BE2C (cell line): ENCODE results near the gene ANK3.

ENCODE experiments used
- DNase-seq: peaks from one replicate; pipeline ENCODE4 v3.0.0-alpha.2; 2020
- H3K27me3 ChIP-seq: fragments of 250-450 bp; sonication (Bioruptor Pico); 2 replicates; pipeline ENCODE4 v1.5.1; 2020; ENCODE audit warnings: mild to moderate bottlenecking
- H3K36me3 ChIP-seq: fragments of 250-450 bp; sonication (Bioruptor Pico); 2 replicates; pipeline ENCODE4 v1.5.1; 2020; ENCODE audit warnings: mild to moderate bottlenecking
- H3K4me1 ChIP-seq: fragments of 250-450 bp; sonication (Bioruptor Pico); 2 replicates; pipeline ENCODE4 v1.5.1; 2020
- H3K4me3 ChIP-seq: 2 replicates; pipeline ENCODE4 v1.5.1; 2011; ENCODE audit warnings: low read depth, low read length
- H3K9me3 ChIP-seq: fragments of 250-450 bp; sonication (Bioruptor Pico); 2 replicates; pipeline ENCODE4 v1.5.1; 2020
- CTCF ChIP-seq: IDR thresholded peaks from 2 replicates; pipeline ENCODE4 v1.5.1; 2012; ENCODE audit warnings: mild to moderate bottlenecking, low read depth, low read length

Gene ANK3

DNA sequence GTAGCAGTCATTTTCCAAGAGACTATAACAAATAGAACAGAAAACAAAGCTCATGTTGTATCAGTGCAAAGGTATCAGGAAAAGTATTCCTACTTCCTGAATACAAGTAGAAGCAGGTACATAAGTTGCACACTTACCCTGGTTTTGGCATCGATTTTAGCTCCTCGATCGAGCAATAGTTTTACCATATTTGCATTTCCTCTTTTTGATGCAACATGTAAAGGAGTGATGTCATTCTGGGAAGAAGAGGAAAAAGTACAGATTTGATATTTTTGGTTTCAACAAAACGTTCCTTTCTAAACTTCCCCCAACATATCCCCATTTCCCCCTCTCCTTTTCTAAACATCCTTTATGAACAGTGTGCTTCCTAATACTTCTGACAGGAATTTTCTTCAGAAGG is 155.1 kb downstream of the ANK3 start:
- Histone ChIP-seq H3K4me3 (no peak overlapping the region), H3K9me3 (no peaks in the 10 kb centered on the region), H3K4me1 (no peaks in the 10 kb centered on the region), H3K27me3 (no peaks in the 10 kb centered on the region), H3K36me3 (no peaks in the 10 kb centered on the region)
- TF ChIP-seq CTCF: no peak
- DNase-seq: no peak

GRCh38 chr10:60230892-60231291 is 158.8 kb downstream of the ANK3 start:
- Histone ChIP-seq H3K27me3 (no peaks in the 10 kb centered on the region), H3K4me1 (no peaks in the 10 kb centered on the region), H3K36me3 (no peaks in the 10 kb centered on the region), H3K4me3 (no peak overlapping the region), H3K9me3 (no peaks in the 10 kb centered on the region)
- DNase-seq: no peak
- no peak for TF ChIP-seq CTCF

DNA sequence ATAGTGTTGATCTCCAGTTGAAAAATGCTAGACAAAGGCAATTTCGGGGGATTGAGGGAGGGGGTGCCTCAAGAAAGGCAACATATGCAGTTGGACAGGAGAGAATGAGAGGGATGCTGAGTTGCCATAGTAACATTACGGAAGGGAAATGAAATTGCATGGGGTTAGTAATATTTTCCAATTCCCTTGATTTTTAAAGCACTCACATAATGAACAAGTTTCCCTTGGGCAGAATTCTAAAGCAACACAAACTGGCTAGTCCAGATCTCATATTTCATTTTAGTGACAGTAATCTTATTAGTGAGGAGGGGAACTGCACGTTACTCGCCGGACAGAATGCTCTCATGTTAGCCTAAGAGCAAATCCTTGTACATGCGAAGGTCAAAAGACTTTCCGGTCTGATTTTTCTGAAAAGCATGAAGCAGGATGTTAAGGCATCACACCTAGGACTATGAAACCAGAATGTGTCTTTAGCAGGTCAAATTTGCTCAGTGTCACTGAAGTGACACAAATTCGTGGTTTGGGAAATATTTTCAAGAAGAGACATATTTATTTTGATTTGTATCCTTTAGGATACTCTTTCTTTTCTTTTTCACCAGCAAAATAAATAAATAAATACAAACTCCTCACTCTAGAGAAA is 165.5 kb downstream of the ANK3 start:
- Histone ChIP-seq H3K27me3 (no peaks in the 10 kb centered on the region), H3K9me3 (no peaks in the 10 kb centered on the region), H3K4me3 (peak overlapping the region; percentile 33), H3K36me3 (no peaks in the 10 kb centered on the region), H3K4me1 (peaks cover 5% of the 10 kb centered on the region; the same call in 1 of the 2 replicates)
- no peak for TF ChIP-seq CTCF
- peak; percentile 33 for DNase-seq

DNA sequence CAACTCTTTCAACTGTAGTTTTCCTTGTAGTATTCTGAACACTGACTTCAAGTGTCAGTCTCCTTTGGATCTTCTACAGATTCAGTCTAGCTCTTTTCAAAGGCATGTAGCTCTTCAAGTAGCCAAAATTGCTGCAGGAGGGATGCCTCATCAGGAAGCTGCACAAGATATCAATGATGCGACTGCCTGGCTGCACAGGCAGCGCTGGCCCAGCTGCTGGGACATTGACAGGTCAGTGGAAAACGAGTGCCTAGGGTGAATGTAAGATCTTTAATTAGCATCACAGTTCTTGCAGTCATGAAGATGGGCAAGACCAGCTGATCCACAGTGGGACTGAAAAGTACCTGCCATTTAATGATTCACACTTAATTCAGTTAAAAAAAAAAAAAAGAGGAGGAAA is 167.6 kb downstream of the ANK3 start:
- no peak for DNase-seq
- TF ChIP-seq CTCF: no peak
- Histone ChIP-seq H3K9me3 (no peaks in the 10 kb centered on the region), H3K4me1 (peaks cover 5% of the 10 kb centered on the region; the same call in 1 of the 2 replicates), H3K4me3 (no peak overlapping the region), H3K36me3 (no peaks in the 10 kb centered on the region), H3K27me3 (no peaks in the 10 kb centered on the region)

DNA sequence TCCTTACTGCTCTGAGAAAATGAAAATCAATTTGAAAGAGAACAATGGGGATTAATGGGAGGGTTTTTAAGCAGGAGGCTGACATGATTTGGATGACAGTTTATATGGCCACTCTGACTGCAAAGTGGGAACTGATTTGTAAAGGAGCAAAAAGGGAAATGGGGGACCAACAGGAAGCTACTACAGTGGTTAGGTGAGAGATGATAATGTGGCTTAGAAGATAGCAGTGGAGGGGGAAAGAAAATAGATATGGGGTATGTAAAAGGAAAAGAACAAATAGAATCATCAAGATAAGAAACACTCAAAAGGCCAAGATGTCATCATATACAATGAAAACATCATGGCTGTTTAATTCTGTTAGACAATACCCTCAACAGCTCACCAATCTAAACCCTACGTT is 177.5 kb downstream of the ANK3 start:
- H3K4me1 ChIP-seq: no peaks in the 10 kb centered on the region
- no peaks in the 10 kb centered on the region for H3K36me3 ChIP-seq
- no peak for DNase-seq
- H3K27me3 ChIP-seq: no peaks in the 10 kb centered on the region
- no peak overlapping the region for H3K4me3 ChIP-seq
- H3K9me3 ChIP-seq: no peaks in the 10 kb centered on the region
- no peak for TF ChIP-seq CTCF

GRCh38 chr10:60209874-60210570 is 179.7 kb downstream of the ANK3 start:
- Histone ChIP-seq H3K27me3 (no peaks in the 10 kb centered on the region), H3K36me3 (no peaks in the 10 kb centered on the region), H3K9me3 (no peaks in the 10 kb centered on the region), H3K4me3 (no peak overlapping the region), H3K4me1 (no peaks in the 10 kb centered on the region)
- DNase-seq: no peak
- no peak for TF ChIP-seq CTCF
